Measurements from ENCODE around the gene LY6G5B.

The LY6G5B gene

GRCh38 chr6:31630177-31630934, 39.4 kb upstream of the LY6G5B start:
- Histone ChIP-seq H3K36me3 (ENCODE audit: insufficient read depth, low read length) (peaks cover 100% of the 10 kb centered on the region), H3K9ac (ENCODE audit: low read length) (no peak overlapping the region), H3K4me1 (ENCODE audit: insufficient read depth, low read length, severe bottlenecking) (no peaks in the 10 kb centered on the region), H3K9me2 (ENCODE audit: low read depth, low read length) (no peaks in the 10 kb centered on the region), H3F3A (ENCODE audit: insufficient read depth, low read length) (no peaks in the 10 kb centered on the region), H3K4me3 (ENCODE audit: low read depth, low read length, poor library complexity, severe bottlenecking) (no peak overlapping the region), H3K4me2 (ENCODE audit: low read length) (no peak overlapping the region), H4K20me1 (ENCODE audit: insufficient read depth, low read length) (no peaks in the 10 kb centered on the region), H2AFZ (ENCODE audit: low read length) (no peak overlapping the region), H3K9me3 (ENCODE audit: low read length) (no peaks in the 10 kb centered on the region), H3K27ac (ENCODE audit: low read depth, low read length, poor library complexity, severe bottlenecking) (no peak overlapping the region), H3K27me3 (ENCODE audit: insufficient read depth, low read length) (no peaks in the 10 kb centered on the region), H3K79me2 (ENCODE audit: insufficient read depth, low read length) (no peaks in the 10 kb centered on the region)
- TF ChIP-seq CTCF (IDR thresholded peaks at IDR 0.05; ENCODE audit: low read length), result no peak
- TF ChIP-seq EZH2 (IDR thresholded peaks at IDR 0.05; ENCODE audit: borderline replicate concordance, low read length), result no peak

GRCh38 chr6:31631209-31631608, 38.6 kb upstream of the LY6G5B start:
- Histone ChIP-seq H3K36me3 (ENCODE audit: insufficient read depth, low read length) (peaks cover 100% of the 10 kb centered on the region), H2AFZ (ENCODE audit: low read length) (no peak overlapping the region), H3K9me3 (ENCODE audit: low read length) (no peaks in the 10 kb centered on the region), H3F3A (ENCODE audit: insufficient read depth, low read length) (no peaks in the 10 kb centered on the region), H3K27ac (ENCODE audit: low read depth, low read length, poor library complexity, severe bottlenecking) (no peak overlapping the region), H4K20me1 (ENCODE audit: insufficient read depth, low read length) (no peaks in the 10 kb centered on the region), H3K4me1 (ENCODE audit: insufficient read depth, low read length, severe bottlenecking) (no peaks in the 10 kb centered on the region), H3K9ac (ENCODE audit: low read length) (no peak overlapping the region), H3K4me3 (ENCODE audit: low read depth, low read length, poor library complexity, severe bottlenecking) (no peak overlapping the region), H3K27me3 (ENCODE audit: insufficient read depth, low read length) (no peaks in the 10 kb centered on the region), H3K4me2 (ENCODE audit: low read length) (no peak overlapping the region), H3K9me2 (ENCODE audit: low read depth, low read length) (no peaks in the 10 kb centered on the region), H3K79me2 (ENCODE audit: insufficient read depth, low read length) (no peaks in the 10 kb centered on the region)
- TF ChIP-seq CTCF (IDR thresholded peaks at IDR 0.05; ENCODE audit: low read length) (no peak), EZH2 (IDR thresholded peaks at IDR 0.05; ENCODE audit: borderline replicate concordance, low read length) (no peak)

GRCh38 chr6:31631681-31632278, 38.0 kb upstream of the LY6G5B start:
- no peak overlapping the region for H3K4me3 ChIP-seq (ENCODE audit: low read depth, low read length, poor library complexity, severe bottlenecking)
- H4K20me1 ChIP-seq (ENCODE audit: insufficient read depth, low read length), result no peaks in the 10 kb centered on the region
- H3K27me3 ChIP-seq (ENCODE audit: insufficient read depth, low read length), result no peaks in the 10 kb centered on the region
- no peak overlapping the region for H2AFZ ChIP-seq (ENCODE audit: low read length)
- H3K27ac ChIP-seq (ENCODE audit: low read depth, low read length, poor library complexity, severe bottlenecking), result no peak overlapping the region
- no peaks in the 10 kb centered on the region for H3K9me2 ChIP-seq (ENCODE audit: low read depth, low read length)
- H3K4me2 ChIP-seq (ENCODE audit: low read length), result no peak overlapping the region
- H3K79me2 ChIP-seq (ENCODE audit: insufficient read depth, low read length), result no peaks in the 10 kb centered on the region
- TF ChIP-seq CTCF (IDR thresholded peaks at IDR 0.05; ENCODE audit: low read length), result no peak
- no peak for TF ChIP-seq EZH2 (IDR thresholded peaks at IDR 0.05; ENCODE audit: borderline replicate concordance, low read length)
- no peaks in the 10 kb centered on the region for H3F3A ChIP-seq (ENCODE audit: insufficient read depth, low read length)
- H3K9me3 ChIP-seq (ENCODE audit: low read length), result no peaks in the 10 kb centered on the region
- peaks cover 100% of the 10 kb centered on the region for H3K36me3 ChIP-seq (ENCODE audit: insufficient read depth, low read length)
- no peak overlapping the region for H3K9ac ChIP-seq (ENCODE audit: low read length)
- H3K4me1 ChIP-seq (ENCODE audit: insufficient read depth, low read length, severe bottlenecking), result no peaks in the 10 kb centered on the region

Measured in OCI-LY1 (cell line).